Skeletal muscle tissue (tissue), 4 donors: ENCODE results near the gene GRIK3. TPM values are rescaled to one million over a fixed set of nuclear protein-coding genes. Genes with fewer than 3 reads are reported as not detected.
"Not testable (repeated sequence)": the region's sequence is repeated elsewhere in the genome, so short reads cannot be mapped to it uniquely, and the experiment has no call there.

Experiments
- H3K27ac ChIP-seq: one replicate; pipeline ENCODE4 v1.7.0; 2013; ENCODE audit warnings: mild to moderate bottlenecking, low read depth, low read length, inconsistent platforms
- H3K27me3 ChIP-seq, 3 donors: one replicate each; pipeline ENCODE4 v1.7.0; 2013; ENCODE audit warnings: low read length in 3 of 3; ENCODE audit not compliant: control insufficient read depth in 3 of 3, insufficient read depth in 3 of 3
- H3K36me3 ChIP-seq, 3 donors: one replicate each; pipeline ENCODE4 v1.7.0; 2013; ENCODE audit warnings: low read length in 3 of 3; ENCODE audit not compliant: control insufficient read depth in 3 of 3, insufficient read depth in 3 of 3
- H3K4me1 ChIP-seq, 3 donors: one replicate each; pipeline ENCODE4 v1.7.0; 2013; ENCODE audit warnings: low read length in 3 of 3, mild to moderate bottlenecking in 3 of 3; ENCODE audit not compliant: control insufficient read depth in 3 of 3, insufficient read depth in 3 of 3
- H3K4me3 ChIP-seq, 3 donors: one replicate each; pipeline ENCODE4 v1.7.0; 2013; ENCODE audit warnings: low read length in 3 of 3
- H3K9ac ChIP-seq, 3 donors: one replicate each; pipeline ENCODE4 v1.7.0; 2013; ENCODE audit warnings: low read length in 3 of 3, mild to moderate bottlenecking in 3 of 3, moderate library complexity in 2 of 3, low read depth in 1 of 3
- H3K9me3 ChIP-seq, 3 donors: one replicate each; pipeline ENCODE4 v1.7.0; 2013; ENCODE audit warnings: low read length in 3 of 3; ENCODE audit not compliant: control insufficient read depth in 3 of 3
- total RNA-seq: library from RNA; depleted of rRNA; stranded (reverse); fragments of >200 nt; gene quantifications from one replicate; pipeline ENCODE4 v1.2.3, GENCODE V29; 2014
- donor health status: Osteomylitis.

GRIK3 gene
- total RNA-seq, 1 donor from 2014 or later = 0.52 TPM

DNA sequence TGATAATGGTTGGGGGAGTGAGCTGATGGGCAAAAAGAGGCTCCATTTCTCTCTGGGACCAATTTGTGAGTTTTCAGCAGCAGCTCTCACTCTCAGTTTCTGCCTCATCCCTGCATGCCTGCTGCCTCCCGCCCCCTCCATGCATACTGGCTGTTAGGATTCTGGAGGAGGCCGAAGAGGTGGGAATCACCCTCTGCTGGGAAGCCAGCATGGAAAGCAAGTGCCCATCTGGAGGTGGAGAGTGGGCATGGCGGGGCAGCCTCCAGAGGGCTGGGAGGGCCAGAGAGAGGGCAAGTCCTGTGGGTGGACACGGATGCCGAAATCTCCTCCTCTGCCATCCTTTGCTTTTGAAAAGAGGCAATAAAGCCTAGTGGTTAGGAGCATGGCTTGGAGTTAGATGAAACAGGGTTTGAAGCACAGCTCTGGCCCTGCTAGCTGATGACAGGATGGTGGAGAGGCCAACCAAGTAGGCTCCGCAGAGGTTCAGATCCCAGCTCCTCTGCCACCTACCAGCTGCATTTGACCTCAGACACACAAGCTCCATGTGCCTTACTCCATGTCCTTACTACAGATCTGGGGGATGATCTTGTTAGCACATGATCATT, 113.4 kb downstream of the GRIK3 start:
- Histone ChIP-seq H3K36me3 (no peaks in the 10 kb centered on the region), H3K27me3 (peaks cover 14 to 35% (median 23%) of the 10 kb centered on the region in 3 donors), H3K9ac (no peak overlapping the region), H3K27ac (no peak overlapping the region), H3K9me3 (no peaks in the 10 kb centered on the region), H3K4me1 (no peaks in the 10 kb centered on the region), H3K4me3 (no peak overlapping the region)

- peaks cover 14 to 37% (median 26%) of the 10 kb centered on the region in 3 donors for H3K27me3 ChIP-seq
Observed at GRCh38 chr1:36920371-36920770, 113.9 kb downstream of the GRIK3 start.

DNA sequence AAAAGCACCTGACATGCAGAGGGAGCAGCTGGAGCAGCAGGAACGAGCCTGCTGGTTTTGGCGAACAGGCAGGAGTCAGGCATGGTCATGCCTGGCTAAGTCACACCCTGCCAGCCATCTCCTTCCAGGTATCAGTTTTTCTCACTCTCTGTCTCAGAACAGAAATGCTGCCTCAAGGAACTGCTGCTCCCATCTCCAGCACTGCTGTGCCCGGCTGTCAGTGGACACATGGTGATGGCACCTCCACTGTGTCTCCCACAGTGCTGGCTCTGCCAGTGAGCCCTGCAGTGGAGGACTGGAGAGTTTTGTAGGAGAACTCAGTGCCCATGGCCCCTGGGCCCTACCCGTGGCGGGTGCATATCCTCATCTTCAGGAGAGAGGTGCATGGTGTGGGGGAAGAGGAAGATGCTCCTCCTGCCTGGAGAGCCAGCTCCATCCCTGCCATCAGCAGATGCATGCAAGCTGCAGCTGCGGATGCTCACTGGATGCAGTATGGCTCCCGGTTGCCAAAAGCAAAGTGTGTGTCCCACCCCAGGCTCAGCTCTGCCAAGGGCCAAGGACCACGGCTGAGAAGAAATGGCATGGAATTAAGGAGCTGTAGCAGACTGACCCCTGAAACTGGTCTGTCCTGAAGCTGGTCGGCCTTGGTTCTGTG, 114.7 kb downstream of the GRIK3 start:
- no peak overlapping the region for H3K4me3 ChIP-seq
- H3K4me1 ChIP-seq = no peaks in the 10 kb centered on the region
- no peaks in the 10 kb centered on the region for H3K9me3 ChIP-seq
- no peak overlapping the region for H3K27ac ChIP-seq
- H3K36me3 ChIP-seq = no peaks in the 10 kb centered on the region
- H3K27me3 ChIP-seq = peaks cover 14 to 35% (median 27%) of the 10 kb centered on the region in 3 donors
- H3K9ac ChIP-seq = no peak overlapping the region

More at GRCh38 chr1:36920371-36920770, 113.9 kb downstream of the GRIK3 start:
- H3K9ac ChIP-seq = no peak overlapping the region
- no peak overlapping the region for H3K27ac ChIP-seq
- no peaks in the 10 kb centered on the region for H3K4me1 ChIP-seq
- no peaks in the 10 kb centered on the region for H3K36me3 ChIP-seq
- H3K4me3 ChIP-seq = no peak overlapping the region
- H3K9me3 ChIP-seq = no peaks in the 10 kb centered on the region

- Histone ChIP-seq H3K9me3 (no peaks in the 10 kb centered on the region), H3K36me3 (no peaks in the 10 kb centered on the region), H3K27ac (no peak overlapping the region), H3K4me3 (no peak overlapping the region), H3K27me3 (peaks cover 14 to 34% (median 27%) of the 10 kb centered on the region in 3 donors), H3K9ac (no peak overlapping the region), H3K4me1 (no peaks in the 10 kb centered on the region)
Observed at GRCh38 chr1:36918604-36919003, 115.7 kb downstream of the GRIK3 start.

DNA sequence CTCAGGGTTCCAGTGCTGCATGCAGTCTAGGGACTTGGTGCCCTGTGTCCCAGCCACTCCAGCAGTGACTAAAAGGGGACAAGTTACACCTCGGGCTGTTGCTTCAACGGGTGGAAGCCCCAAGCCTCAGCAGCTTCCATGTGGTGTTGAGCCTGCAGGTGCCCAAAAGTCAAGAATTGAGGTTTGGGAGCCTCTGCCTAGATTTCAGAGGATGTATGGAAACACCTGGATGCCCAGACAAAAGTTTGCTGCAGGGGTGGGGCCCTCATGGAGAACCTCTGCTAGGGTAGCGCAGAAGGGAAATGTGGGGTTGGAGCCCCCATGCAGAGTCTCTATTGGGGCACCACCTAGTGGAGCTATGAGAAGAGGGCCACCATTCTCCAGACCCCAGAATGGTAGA, 117.8 kb downstream of the GRIK3 start:
- not testable (repeated sequence) for H3K4me1 ChIP-seq, H3K36me3 ChIP-seq, H3K27ac ChIP-seq, H3K9ac ChIP-seq, H3K9me3 ChIP-seq, H3K4me3 ChIP-seq
- H3K27me3 ChIP-seq = peaks cover 19 to 29% (median 20%) of the 10 kb centered on the region in 3 donors

DNA sequence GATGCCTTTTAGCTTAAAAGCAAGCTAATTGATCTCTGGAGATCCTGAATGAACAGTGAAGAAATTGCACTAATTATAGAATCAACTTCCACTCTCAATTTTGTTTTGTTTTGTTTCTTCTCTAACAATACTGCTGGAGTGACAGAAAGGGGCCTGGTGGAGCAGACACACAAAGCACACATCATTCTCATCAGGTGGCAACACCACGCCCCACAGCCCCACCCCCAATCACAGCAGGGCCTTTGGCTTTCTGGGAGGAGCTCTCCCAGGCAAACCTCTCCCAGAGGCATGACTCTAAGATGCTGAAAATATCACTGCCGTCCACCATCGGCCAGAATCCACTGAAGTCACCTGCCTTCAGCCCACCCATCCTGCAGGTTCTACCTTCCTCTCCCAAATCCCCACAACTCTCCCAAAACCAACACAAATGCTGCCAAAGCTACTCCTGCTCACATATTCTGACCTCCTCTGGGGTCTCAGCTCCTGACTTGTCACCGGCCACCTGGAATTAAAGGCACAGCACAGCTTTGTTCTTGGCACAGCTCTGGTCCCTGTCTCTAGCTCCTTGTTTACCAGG, 120.7 kb downstream of the GRIK3 start:
- H3K4me3 ChIP-seq = no peak overlapping the region
- H3K27me3 ChIP-seq = peaks cover 5 to 18% (median 8%) of the 10 kb centered on the region in 3 donors
- no peaks in the 10 kb centered on the region for H3K9me3 ChIP-seq
- no peak overlapping the region for H3K27ac ChIP-seq
- H3K36me3 ChIP-seq = no peaks in the 10 kb centered on the region
- no peaks in the 10 kb centered on the region for H3K4me1 ChIP-seq
- H3K9ac ChIP-seq = no peak overlapping the region

- Histone ChIP-seq H3K4me1 (no peaks in the 10 kb centered on the region), H3K9me3 (no peaks in the 10 kb centered on the region), H3K27me3 (peaks cover 5 to 23% (median 8%) of the 10 kb centered on the region in 3 donors), H3K27ac (no peak overlapping the region), H3K9ac (no peak overlapping the region), H3K4me3 (no peak overlapping the region), H3K36me3 (no peaks in the 10 kb centered on the region)
Observed at GRCh38 chr1:36913016-36913415, 121.3 kb downstream of the GRIK3 start.

DNA sequence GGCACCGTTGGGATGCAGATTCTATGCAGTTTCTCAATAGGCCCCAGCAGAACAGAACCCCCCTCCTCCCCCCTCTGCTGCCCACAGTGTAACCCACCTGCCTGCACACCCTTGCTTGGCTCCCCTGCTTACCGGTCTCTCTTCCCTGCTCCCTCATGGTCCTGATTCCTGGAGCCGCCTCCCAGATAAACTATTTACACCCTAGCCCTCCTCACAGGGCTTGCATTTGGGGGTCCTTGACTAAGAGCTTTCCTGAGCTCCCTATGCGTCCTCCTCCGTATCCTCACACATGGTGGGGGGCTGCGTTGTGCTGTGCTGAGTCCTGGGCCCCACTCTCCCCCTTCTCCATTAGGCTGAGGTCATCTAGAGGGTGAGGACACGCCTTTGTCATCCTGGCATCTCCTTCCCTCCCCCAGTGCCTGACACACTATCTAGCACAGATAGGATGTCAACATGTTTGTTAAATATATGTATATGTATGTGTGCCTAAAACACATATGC, 121.9 kb downstream of the GRIK3 start:
- no peaks in the 10 kb centered on the region for H3K36me3 ChIP-seq
- H3K9me3 ChIP-seq = no peaks in the 10 kb centered on the region
- H3K27ac ChIP-seq = no peak overlapping the region
- H3K9ac ChIP-seq = no peak overlapping the region
- H3K4me3 ChIP-seq = no peak overlapping the region
- no peaks in the 10 kb centered on the region for H3K4me1 ChIP-seq
- peaks cover 5 to 24% (median 9%) of the 10 kb centered on the region in 3 donors for H3K27me3 ChIP-seq

- Histone ChIP-seq H3K27ac (no peak overlapping the region), H3K27me3 (peaks cover 5 to 24% (median 10%) of the 10 kb centered on the region in 3 donors), H3K4me1 (no peaks in the 10 kb centered on the region), H3K4me3 (no peak overlapping the region), H3K9ac (no peak overlapping the region), H3K36me3 (no peaks in the 10 kb centered on the region), H3K9me3 (no peaks in the 10 kb centered on the region)
Observed at GRCh38 chr1:36911561-36912364, 122.6 kb downstream of the GRIK3 start.
